Body of pancreas (tissue), 4 donors: Measurements from ENCODE around the gene ZFAND3.

Experiments used
- CTCF ChIP-seq, 7 experiments: fragments of 450-650 bp in 4 of 7; fragments of 200-600 bp in 3 of 7; sonication (generic) in 3 of 7; IDR thresholded peaks; one replicate each; pipeline ENCODE4 v1.5.1; 2016 to 2019; ENCODE audit warnings: antibody characterized with exemption in 7 of 7
- POLR2A ChIP-seq, 3 donors: fragments of 450-650 bp; IDR thresholded peaks; one replicate each; pipeline ENCODE4 v1.6.1; 2016; ENCODE audit warnings: antibody characterized with exemption in 3 of 3, mild to moderate bottlenecking in 2 of 3

GRCh38 chr6:38156818-38157565, 337.5 kb downstream of the ZFAND3 start:
- TF ChIP-seq CTCF (IDR thresholded peaks at IDR 0.05) = no peak
- no peak for TF ChIP-seq POLR2A (IDR thresholded peaks at IDR 0.05)
